WTC11 (cell line): ENCODE results near the gene DACT1.

ENCODE experiments used
- ATF1 ChIP-seq: sonication (generic); formaldehyde crosslinking; IDR thresholded peaks from 2 replicates; pipeline ENCODE4 v1.8.1; 2023; ENCODE audit warnings: mild to moderate bottlenecking, moderate library complexity, missing genetic modification reagents
- CREB1 ChIP-seq: sonication (generic); formaldehyde crosslinking; IDR thresholded peaks from 2 replicates; pipeline ENCODE4 v1.8.0; 2023; ENCODE audit warnings: mild to moderate bottlenecking, missing genetic modification reagents
- CREM ChIP-seq: sonication (generic); formaldehyde crosslinking; IDR thresholded peaks from 2 replicates; pipeline ENCODE4 v1.8.1; 2022; ENCODE audit warnings: mild to moderate bottlenecking, missing genetic modification reagents, moderate library complexity
- CTCF ChIP-seq: fragments of 200-600 bp; IDR thresholded peaks from 2 replicates; pipeline ENCODE4 v1.8.0; 2022; ENCODE audit warnings: antibody characterized with exemption
- NR2C2 ChIP-seq: sonication (generic); formaldehyde crosslinking; IDR thresholded peaks from 2 replicates; pipeline ENCODE4 v1.8.0; 2022; ENCODE audit warnings: mild to moderate bottlenecking, missing genetic modification reagents
- ZNF317 ChIP-seq: sonication (generic); formaldehyde crosslinking; IDR thresholded peaks from 2 replicates; pipeline ENCODE4 v1.8.1; 2023; ENCODE audit warnings: low read depth, mild to moderate bottlenecking, moderate library complexity, missing genetic modification reagents, borderline replicate concordance
- TF ChIP-seq, protein P1 (sequence below): sonication (generic); formaldehyde crosslinking; IDR thresholded peaks from 2 replicates; pipeline ENCODE4 v1.8.0; 2022; ENCODE audit warnings: missing genetic modification reagents

DNA sequence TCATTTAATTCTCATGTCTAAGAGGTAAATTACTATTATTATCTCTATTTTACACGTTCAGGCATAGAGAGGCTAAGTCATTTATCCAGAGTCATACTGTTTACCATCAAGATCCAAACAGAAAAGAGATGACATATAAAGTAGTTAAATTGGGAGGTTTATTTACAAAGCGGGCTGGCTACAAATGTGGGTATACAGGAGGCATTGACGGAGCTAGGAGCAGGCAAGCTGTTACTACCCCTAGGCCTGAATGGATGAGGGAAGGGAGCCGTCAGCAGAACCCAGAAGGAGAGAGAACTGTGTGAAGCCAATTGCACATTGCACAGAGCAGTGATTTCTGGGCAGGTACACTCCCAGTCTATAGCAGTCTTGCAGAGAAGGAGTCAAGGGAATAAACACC, 39.8 kb downstream of the DACT1 start:
- TF ChIP-seq CTCF, result no peak
- no peak for TF ChIP-seq ZNF317
- TF ChIP-seq CREM, result no peak
- no peak for TF ChIP-seq ATF1
- TF ChIP-seq NR2C2, result no peak
- no peak for TF ChIP-seq CREB1 (CRISPR knock-in tag)
- TF ChIP-seq, protein P1, sequence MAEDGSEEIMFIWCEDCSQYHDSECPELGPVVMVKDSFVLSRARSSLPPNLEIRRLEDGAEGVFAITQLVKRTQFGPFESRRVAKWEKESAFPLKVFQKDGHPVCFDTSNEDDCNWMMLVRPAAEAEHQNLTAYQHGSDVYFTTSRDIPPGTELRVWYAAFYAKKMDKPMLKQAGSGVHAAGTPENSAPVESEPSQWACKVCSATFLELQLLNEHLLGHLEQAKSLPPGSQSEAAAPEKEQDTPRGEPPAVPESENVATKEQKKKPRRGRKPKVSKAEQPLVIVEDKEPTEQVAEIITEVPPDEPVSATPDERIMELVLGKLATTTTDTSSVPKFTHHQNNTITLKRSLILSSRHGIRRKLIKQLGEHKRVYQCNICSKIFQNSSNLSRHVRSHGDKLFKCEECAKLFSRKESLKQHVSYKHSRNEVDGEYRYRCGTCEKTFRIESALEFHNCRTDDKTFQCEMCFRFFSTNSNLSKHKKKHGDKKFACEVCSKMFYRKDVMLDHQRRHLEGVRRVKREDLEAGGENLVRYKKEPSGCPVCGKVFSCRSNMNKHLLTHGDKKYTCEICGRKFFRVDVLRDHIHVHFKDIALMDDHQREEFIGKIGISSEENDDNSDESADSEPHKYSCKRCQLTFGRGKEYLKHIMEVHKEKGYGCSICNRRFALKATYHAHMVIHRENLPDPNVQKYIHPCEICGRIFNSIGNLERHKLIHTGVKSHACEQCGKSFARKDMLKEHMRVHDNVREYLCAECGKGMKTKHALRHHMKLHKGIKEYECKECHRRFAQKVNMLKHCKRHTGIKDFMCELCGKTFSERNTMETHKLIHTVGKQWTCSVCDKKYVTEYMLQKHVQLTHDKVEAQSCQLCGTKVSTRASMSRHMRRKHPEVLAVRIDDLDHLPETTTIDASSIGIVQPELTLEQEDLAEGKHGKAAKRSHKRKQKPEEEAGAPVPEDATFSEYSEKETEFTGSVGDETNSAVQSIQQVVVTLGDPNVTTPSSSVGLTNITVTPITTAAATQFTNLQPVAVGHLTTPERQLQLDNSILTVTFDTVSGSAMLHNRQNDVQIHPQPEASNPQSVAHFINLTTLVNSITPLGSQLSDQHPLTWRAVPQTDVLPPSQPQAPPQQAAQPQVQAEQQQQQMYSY, result no peak
